Upper lobe of left lung (tissue), 6 donors: ENCODE data around the gene C19orf25. TPM values are rescaled to one million over a fixed set of nuclear protein-coding genes. Genes with fewer than 3 reads are reported as not detected.
A peak's percentile ranks its signal among the peaks of the same experiment; 100 is the strongest.

Source experiments
- ATAC-seq, 2 donors: fragments of 200-7000 bp; cut with Tn5 transposase; one replicate each; pipeline ENCODE4 v1.9.1; 2022; ENCODE audit warnings: mild to moderate bottlenecking in 2 of 2, moderate library complexity in 2 of 2; ENCODE audit not compliant: low FRiP score in 2 of 2
- DNase-seq, 2 donors: peaks; one replicate each; pipeline ENCODE4 v3.0.0-alpha.2; 2019 to 2020
- H3K27ac ChIP-seq, 4 donors: fragments of 200-600 bp; sonication (generic); one replicate each; pipeline ENCODE4 v1.5.1; 2016 to 2019
- H3K27me3 ChIP-seq, 4 donors: fragments of 200-600 bp; sonication (generic); one replicate each; pipeline ENCODE4 v1.5.1; 2017 to 2019
- H3K36me3 ChIP-seq, 4 donors: fragments of 200-600 bp; sonication (generic); one replicate each; pipeline ENCODE4 v1.5.1; 2016 to 2019
- H3K4me1 ChIP-seq, 4 donors: fragments of 200-600 bp; sonication (generic); one replicate each; pipeline ENCODE4 v1.5.1; 2018 to 2019
- H3K4me3 ChIP-seq, 4 donors: fragments of 200-600 bp; sonication (generic); one replicate each; pipeline ENCODE4 v1.5.1; 2017 to 2019; ENCODE audit warnings: mild to moderate bottlenecking in 2 of 4, moderate library complexity in 1 of 4
- H3K9me3 ChIP-seq, 4 donors: fragments of 200-600 bp; sonication (generic); one replicate each; pipeline ENCODE4 v1.5.1; 2018 to 2019
- CTCF ChIP-seq, 6 experiments: fragments of 450-650 bp in 4 of 6; fragments of 200-600 bp in 2 of 6; sonication (generic) in 2 of 6; IDR thresholded peaks; one replicate each; pipeline ENCODE4 v1.5.1; 2016 to 2019; ENCODE audit warnings: antibody characterized with exemption in 6 of 6
- EP300 ChIP-seq, 4 donors: sonication (generic); formaldehyde crosslinking; IDR thresholded peaks; one replicate each; pipeline ENCODE4 v1.5.1; 2017; ENCODE audit warnings: antibody characterized with exemption in 4 of 4, control low read depth in 2 of 4
- POLR2A ChIP-seq, 4 donors: fragments of 450-650 bp; IDR thresholded peaks; one replicate each; pipeline ENCODE4 v1.5.1; 2016 to 2017; ENCODE audit warnings: antibody characterized with exemption in 4 of 4, mild to moderate bottlenecking in 2 of 4
- POLR2AphosphoS5 ChIP-seq, 2 donors: sonication (generic); formaldehyde crosslinking; IDR thresholded peaks; one replicate each; pipeline ENCODE4 v1.5.1; 2017; ENCODE audit warnings: antibody characterized with exemption in 2 of 2
- WGBS, 2 donors: methylation state at CpG; one replicate each; pipeline ENCODE4 v1.1.5; 2017 to 2018; 5-methylcytosine and 5-hydroxymethylcytosine counted together
- total RNA-seq, 6 donors: library from RNA; depleted of rRNA in 4 of 6; stranded (reverse); fragments of >200 nt in 4 of 6; gene quantifications; one replicate each; pipeline versions ENCODE4 v1.1.0 to v1.2.1, GENCODE V29; 2016 to 2021
- donor health status: DM: no; HTN: no; CAD: no; lungs with moderate emphysema.
- donor health status: DM: no; HTN: yes; CAD: no; lungs with severe emphysema.

C19orf25 gene
- total RNA-seq, 6 donors from 2014 or later, result 27.2 to 82.8 (median 37.5) TPM

- DNase-seq (peak in 1 of 2 donors; percentile 46), ATAC-seq (no peak)
- Histone ChIP-seq H3K27me3 (no peaks in the 10 kb centered on the region), H3K4me1 (no peaks in the 10 kb centered on the region), H3K36me3 (peaks cover 43 to 93% (median 83%) of the 10 kb centered on the region in 4 donors), H3K9me3 (no peaks in the 10 kb centered on the region), H3K4me3 (no peak overlapping the region), H3K27ac (no peak overlapping the region)
- WGBS, 2 donors, result 87 to 89% methylated on average over 3 to 14 of the region's 14 CpGs
- TF ChIP-seq CTCF (IDR thresholded peaks at IDR 0.05) (no peak), POLR2A (IDR thresholded peaks at IDR 0.05) (no peak), EP300 (IDR thresholded peaks at IDR 0.05) (no peak), POLR2AphosphoS5 (IDR thresholded peaks at IDR 0.05) (no peak)
These were observed 49.3 kb downstream of the C19orf25 start for GRCh38 chr19:1429750-1430149.

- Histone ChIP-seq H3K9me3 (no peaks in the 10 kb centered on the region), H3K27me3 (no peaks in the 10 kb centered on the region), H3K36me3 (peaks cover 39 to 93% (median 82%) of the 10 kb centered on the region in 4 donors), H3K4me3 (no peak overlapping the region), H3K4me1 (no peaks in the 10 kb centered on the region), H3K27ac (peak overlapping the region in 1 of 4 donors; percentile 30)
- WGBS, 2 donors, result 85 to 93% methylated on average over 13 to 31 of the region's 41 CpGs
- TF ChIP-seq POLR2A (IDR thresholded peaks at IDR 0.05) (no peak), CTCF (IDR thresholded peaks at IDR 0.05) (no peak), POLR2AphosphoS5 (IDR thresholded peaks at IDR 0.05) (no peak), EP300 (IDR thresholded peaks at IDR 0.05) (no peak)
- peak in 1 of 2 donors; percentile 77 for DNase-seq
- no peak for ATAC-seq
These were observed 50.1 kb downstream of the C19orf25 start for GRCh38 chr19:1428738-1429391.

- H3K36me3 ChIP-seq, result peaks cover 38 to 93% (median 82%) of the 10 kb centered on the region in 4 donors
- H3K27me3 ChIP-seq, result no peaks in the 10 kb centered on the region
- no peak overlapping the region for H3K4me3 ChIP-seq
- no peak overlapping the region for H3K27ac ChIP-seq
- H3K9me3 ChIP-seq, result no peaks in the 10 kb centered on the region
- WGBS, 2 donors, result 91 to 92% methylated on average over 17 to 27 of the region's 27 CpGs
- ATAC-seq, result no peak
- DNase-seq, result peak in 1 of 2 donors; percentile 77
- H3K4me1 ChIP-seq, result no peaks in the 10 kb centered on the region
- TF ChIP-seq POLR2A (IDR thresholded peaks at IDR 0.05), result no peak
- TF ChIP-seq EP300 (IDR thresholded peaks at IDR 0.05), result no peak
- no peak for TF ChIP-seq CTCF (IDR thresholded peaks at IDR 0.05)
- TF ChIP-seq POLR2AphosphoS5 (IDR thresholded peaks at IDR 0.05), result no peak
These were observed 51.6 kb downstream of the C19orf25 start for GRCh38 chr19:1427221-1427920.

GRCh38 chr19:1426736-1427135 lies 52.3 kb downstream of the C19orf25 start:
- DNase-seq, result no peak
- H3K36me3 ChIP-seq, result peaks cover 39 to 93% (median 82%) of the 10 kb centered on the region in 4 donors
- 89 to 94% methylated on average over 9 of the region's 9 CpGs for WGBS, 2 donors
- no peak for ATAC-seq
- no peak overlapping the region for H3K4me3 ChIP-seq
- H3K27me3 ChIP-seq, result no peaks in the 10 kb centered on the region
- no peaks in the 10 kb centered on the region for H3K4me1 ChIP-seq
- no peak for TF ChIP-seq EP300 (IDR thresholded peaks at IDR 0.05)
- no peak for TF ChIP-seq POLR2AphosphoS5 (IDR thresholded peaks at IDR 0.05)
- no peak for TF ChIP-seq CTCF (IDR thresholded peaks at IDR 0.05)
- TF ChIP-seq POLR2A (IDR thresholded peaks at IDR 0.05), result no peak
- no peaks in the 10 kb centered on the region for H3K9me3 ChIP-seq
- no peak overlapping the region for H3K27ac ChIP-seq
